HG03159 (cell line): ENCODE measurements around the gene CRYBG3.

Source experiments
- ATAC-seq: cut with Tn5 transposase; IDR thresholded peaks from one replicate; pipeline ENCODE4 v1.9.1; 2021; ENCODE audit warnings: mild to moderate bottlenecking, moderate library complexity; ENCODE audit not compliant: unreplicated experiment

CRYBG3 gene

DNA sequence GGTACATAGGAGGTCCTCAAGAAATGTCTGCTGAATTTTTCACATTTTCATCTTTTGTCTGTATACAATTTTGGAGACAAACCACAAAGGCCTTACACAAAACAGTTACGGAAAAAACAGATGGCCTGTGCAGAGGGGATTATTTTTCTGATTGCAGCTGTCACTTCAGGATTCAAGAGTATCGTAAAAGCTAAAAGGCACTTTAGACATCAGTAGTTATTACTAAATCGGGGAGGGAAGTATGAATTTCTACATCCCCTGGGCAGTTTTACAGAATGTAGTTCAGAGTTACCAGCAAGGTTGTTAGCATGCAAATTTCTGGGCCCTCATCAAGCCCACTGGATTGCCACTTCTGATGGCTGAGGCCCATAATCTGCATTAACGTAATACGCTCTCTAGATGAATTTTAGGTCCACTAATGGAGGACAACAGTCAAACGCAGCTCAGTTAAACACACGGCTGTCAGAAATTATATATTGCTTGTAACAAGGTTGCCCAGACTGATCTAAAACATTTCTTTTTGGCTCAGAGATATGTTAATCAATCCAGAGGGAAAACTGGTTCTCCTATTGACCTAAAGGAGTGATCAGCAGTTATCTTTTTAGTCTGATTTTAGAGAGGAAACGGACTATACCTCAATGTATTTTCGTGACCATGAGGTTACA is 149.3 kb downstream of the CRYBG3 start:
- ATAC-seq: no peak

DNA sequence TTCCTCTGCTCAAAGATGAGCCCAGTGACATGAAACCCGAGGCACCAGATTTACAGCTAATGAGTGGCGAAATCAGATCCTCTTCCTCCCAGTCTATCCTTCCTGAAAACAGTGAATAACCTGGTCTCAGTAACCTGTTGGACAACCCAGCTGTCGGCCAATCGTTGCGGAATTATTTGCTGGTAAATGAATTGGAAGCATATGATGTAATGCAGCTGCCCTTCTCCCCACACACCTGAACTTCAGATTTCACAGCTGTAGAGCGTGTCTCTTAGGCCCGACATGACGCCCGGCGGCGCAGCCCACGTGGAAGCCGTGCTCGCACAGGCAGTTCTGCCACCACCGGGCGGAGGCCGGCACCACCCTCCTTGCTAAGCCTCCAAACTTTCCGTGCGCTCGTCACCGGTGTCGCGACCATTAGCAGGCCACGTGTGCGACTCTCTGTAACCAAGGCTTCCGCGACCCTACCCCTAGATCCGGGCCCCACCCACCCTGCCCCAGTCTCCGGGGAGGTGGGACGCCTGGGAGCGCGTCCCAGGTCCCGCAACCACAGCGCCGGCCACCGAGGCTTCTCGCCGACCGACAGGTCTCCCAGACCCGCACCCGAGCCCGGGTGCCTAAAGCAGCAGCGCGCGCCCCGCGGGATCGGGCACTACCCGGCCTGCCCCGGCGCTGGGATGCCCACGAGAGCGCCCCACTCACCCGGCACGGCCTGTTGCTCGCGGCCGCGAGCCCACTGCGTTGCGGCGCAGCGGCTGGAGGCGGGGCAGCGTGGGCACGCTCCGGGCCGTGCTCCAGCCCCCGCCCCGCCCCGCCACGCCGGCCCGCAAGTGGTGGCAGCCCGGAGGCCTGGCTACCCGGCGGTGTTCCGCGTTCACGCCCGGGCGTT is 150.1 kb downstream of the CRYBG3 start, which contains the start of gene RIOX2:
TSS of gene RIOX2 (minus strand) at position 753 of the 889 bp plus-strand sequence. CDS start 4,838 bp downstream, outside the sequence.
- peak; percentile 94 for ATAC-seq

GRCh38 chr3:97972976-97973375 is 151.2 kb downstream of the CRYBG3 start:
- ATAC-seq: no peak

GRCh38 chr3:97974996-97975395 is 153.2 kb downstream of the CRYBG3 start:
- no peak for ATAC-seq

GRCh38 chr3:97975466-97975865 is 153.7 kb downstream of the CRYBG3 start:
- no peak for ATAC-seq

DNA sequence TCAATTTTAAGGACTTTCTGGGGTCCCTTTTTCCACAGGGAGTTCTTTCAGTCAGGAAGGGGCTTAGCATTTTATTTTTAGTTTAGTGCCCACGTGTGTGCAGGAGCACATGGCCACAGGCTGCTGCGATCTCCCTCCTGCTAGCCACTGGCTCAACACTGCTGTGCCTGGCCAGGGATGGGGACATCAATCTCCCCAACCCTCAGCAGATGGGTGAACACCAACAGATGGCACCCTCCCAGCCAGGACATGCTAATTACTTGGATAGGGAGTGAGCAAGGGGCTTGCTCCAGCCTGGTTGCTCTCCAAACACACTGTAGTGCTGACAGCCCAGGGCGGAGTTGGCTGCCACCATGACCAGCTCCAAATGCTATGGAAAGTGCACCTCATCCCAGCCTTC is 157.8 kb downstream of the CRYBG3 start:
- no peak for ATAC-seq

DNA sequence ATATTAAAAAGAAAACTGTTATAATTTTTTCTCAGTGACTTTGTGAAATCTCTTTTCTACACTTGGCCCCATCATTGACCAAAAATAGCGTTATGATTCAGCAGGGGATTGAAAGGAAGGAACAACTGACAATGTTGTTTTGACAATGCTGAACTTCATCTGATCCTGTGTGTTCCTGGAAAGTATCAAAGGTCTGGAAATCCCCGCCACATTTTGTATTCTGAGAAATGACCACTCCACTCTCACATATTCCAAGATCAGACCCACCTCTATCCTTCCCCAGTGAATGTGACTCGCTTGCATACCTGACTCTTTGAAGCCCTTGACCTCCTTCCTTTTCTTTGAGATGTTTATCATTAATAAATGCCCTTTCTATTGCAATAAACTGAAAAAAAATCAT is 160.1 kb downstream of the CRYBG3 start:
- ATAC-seq: peak; percentile 67

- ATAC-seq: no peak
Observed at GRCh38 chr3:97983933-97984491, 162.2 kb downstream of the CRYBG3 start.

DNA sequence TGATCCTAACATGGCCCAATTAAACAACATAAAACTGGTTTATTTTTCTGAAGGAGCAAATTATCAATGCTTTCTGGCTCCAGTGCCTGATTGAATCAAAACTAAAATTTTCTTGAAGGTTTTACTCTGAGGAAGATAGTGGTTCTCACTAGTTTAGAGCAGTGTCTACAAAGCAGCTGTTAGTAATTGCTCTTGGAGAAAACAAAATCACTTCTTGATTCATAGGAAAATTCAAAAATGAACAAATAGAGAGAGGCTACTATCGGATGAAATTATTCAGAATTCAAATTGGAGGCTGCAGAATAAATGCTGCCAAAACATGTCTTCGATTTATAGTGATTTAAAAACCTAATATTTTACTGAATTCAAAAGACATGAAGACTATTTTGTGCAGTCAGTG is 165.5 kb downstream of the CRYBG3 start:
- no peak for ATAC-seq

DNA sequence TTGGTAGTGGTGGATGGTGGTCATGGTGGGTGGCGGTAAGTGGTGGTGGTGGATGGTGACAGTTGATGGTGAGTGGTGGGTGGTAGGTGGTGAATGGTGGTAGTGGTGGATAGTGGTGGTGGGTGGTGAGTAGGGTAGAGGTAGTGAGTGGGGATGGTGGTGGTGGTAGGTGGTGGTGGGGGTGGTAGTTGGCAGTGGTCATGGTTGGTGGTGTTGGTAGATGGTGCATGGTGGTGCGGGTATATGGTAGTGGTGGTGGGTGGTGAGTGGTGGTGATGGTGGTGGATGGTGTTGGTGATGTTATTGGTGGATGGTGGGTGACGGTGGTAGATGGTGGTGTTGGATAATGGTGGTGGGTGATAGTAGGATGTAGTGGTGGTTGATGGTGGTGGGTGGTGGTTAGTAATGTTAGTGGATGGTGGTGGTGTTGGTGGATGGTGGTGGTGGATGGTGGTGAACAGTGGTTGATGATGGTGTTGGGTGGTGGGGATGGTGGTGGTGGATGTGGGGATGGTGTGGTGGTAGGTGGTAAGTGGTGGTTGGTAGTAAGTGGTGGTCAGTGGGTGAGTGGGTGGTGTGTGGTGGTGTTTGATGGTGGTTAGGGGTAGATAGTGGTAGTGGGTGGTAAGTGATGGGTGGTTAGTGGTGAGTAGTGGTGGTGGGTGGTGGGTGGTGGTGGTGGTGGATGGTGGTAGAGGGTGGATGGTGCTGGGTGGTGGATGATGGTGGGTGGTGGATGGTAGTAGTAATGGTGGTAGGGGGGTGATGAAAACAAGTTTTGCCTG is 167.2 kb downstream of the CRYBG3 start:
- no peak for ATAC-seq

DNA sequence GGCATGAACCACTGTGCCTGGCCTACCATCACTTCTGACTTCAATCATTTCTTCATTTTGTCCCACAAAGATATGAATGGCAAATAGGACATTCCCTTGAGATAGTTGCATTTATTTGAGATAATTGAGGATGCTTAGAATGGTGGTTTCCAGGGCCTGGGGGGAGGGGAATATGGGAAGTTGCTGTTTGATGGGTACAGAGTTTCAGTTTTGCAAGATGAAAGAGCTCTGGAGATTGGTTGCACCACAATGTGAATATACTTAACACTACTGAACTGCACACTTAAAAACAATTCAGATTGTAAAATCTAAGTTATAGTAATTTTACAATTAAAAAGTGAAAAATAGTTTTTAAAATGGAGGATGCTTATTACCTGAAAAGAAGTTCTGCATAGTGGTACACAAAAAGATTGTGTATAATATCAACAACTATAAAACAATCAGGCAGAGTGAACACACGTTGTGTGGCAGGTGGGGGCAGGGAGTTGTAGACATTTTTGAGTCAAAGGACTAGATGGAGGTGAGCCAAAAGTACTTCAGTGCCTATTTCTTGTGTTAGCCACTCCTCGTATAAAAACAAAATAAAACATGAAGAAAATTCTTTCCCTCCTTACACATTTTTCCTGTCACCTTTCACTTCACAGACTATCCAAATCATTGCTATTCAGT is 168.9 kb downstream of the CRYBG3 start:
- no peak for ATAC-seq

GRCh38 chr3:97991293-97991682 is 169.5 kb downstream of the CRYBG3 start:
- ATAC-seq: no peak

DNA sequence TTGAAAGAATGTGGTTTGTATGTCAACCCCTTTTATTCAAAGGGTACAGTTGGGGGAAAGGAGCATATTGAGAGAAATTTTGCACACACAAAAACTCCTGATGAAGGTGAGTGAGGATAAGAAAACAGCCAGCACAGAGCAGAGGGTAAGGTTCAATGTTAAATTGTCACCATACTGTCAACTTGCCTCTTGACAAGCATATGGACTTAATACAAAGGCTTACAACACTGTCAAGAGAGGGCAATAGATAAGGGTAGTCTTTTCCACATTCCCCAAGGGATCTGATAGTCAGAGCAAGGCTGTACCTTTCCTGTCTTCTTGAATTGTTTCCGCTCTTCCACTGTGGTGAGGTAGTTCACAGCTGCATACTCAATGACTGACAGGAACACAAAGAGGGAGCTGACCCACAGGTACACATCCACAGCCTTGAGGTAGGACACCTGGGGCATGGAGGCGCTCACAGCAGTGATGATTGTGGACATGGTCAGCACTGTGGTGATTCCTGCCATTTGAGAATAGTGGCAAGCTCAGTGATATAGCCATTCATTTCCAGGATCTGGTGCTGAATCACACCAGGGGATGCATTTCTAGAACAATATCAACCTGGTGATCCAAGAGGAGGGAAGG is 170.8 kb downstream of the CRYBG3 start:
- ATAC-seq: no peak

- ATAC-seq: no peak
Observed at GRCh38 chr3:97993526-97993925, 171.7 kb downstream of the CRYBG3 start.

DNA sequence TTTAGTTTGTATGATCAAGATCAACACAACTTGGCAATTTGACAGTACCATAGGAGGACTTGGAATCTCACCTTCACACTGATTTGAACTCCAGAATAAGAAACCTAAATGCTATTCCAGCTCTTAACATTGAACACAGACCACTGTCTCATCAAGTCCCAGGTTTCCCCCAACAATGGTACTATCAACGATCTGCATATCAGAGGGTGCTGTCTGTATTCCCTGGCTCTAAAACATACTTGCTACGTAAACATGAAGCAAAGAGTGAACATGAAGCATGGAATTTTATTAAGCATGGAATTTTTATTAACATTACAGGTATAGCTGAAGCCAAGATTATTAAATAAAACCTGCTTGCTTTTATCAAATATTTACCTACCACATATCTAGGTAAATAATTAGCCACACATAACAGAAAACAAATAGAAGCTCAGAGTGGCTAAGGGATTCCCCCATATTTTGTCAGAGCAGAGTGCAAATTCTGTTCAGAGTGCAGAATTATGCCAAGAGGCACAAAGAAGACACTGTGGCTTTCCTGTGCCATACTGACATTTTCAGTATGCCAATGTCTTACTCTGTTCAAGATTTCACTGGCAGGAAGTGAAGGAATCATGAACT is 172.6 kb downstream of the CRYBG3 start:
- ATAC-seq: no peak
